Colonic mucosa (tissue), 4 donors: ENCODE data around the gene PEX26. TPM values are rescaled to one million over a fixed set of nuclear protein-coding genes. Genes with fewer than 3 reads are reported as not detected.
"Not testable (repeated sequence)": the region's sequence is repeated elsewhere in the genome, so short reads cannot be mapped to it uniquely, and the experiment has no call there.

Experiments used
- DNase-seq: peaks from one replicate; pipeline ENCODE4 v3.0.0-alpha.2; 2020
- H3K27ac ChIP-seq: fragments of 200-600 bp; one replicate; pipeline ENCODE4 v1.8.0; 2021
- H3K27me3 ChIP-seq: fragments of 200-600 bp; one replicate; pipeline ENCODE4 v1.8.0; 2021
- H3K36me3 ChIP-seq: fragments of 200-600 bp; one replicate; pipeline ENCODE4 v1.8.0; 2021
- H3K4me1 ChIP-seq: fragments of 200-600 bp; one replicate; pipeline ENCODE4 v1.8.0; 2021; ENCODE audit warnings: mild to moderate bottlenecking
- H3K4me3 ChIP-seq: fragments of 200-600 bp; one replicate; pipeline ENCODE4 v1.8.0; 2021
- H3K9ac ChIP-seq, 2 donors: one replicate each; pipeline ENCODE4 v1.7.0; 2013; ENCODE audit warnings: control low read depth in 2 of 2, low read depth in 2 of 2, low read length in 2 of 2
- H3K9me3 ChIP-seq: fragments of 200-600 bp; one replicate; pipeline ENCODE4 v1.8.0; 2021
- CTCF ChIP-seq: fragments of 200-600 bp; IDR thresholded peaks from one replicate; pipeline ENCODE4 v1.8.0; 2022; ENCODE audit warnings: antibody characterized with exemption, mild to moderate bottlenecking
- intact Hi-C: fragments of 100-400 bp; cut with DNase I; formaldehyde crosslinking; loops from one replicate; pipeline ENCODE4 v1.14.1; 2022
- total RNA-seq, 2 donors: library from RNA; stranded (reverse); fragmentation: NEBNext Ultra II Directional in 1 of 2; extraction: Animal tissue kit (Norgen Biotek cat#: 25700) in 1 of 2; gene quantifications; one replicate each; pipeline ENCODE4 v1.2.1, GENCODE V29; 2021
- donor health status: healthy.
- donor health status: DM: no; HTN: no; CAD: no.
- donor health status: DM: no; HTN: no; CAD: no.

The PEX26 gene
- total RNA-seq, 2 donors from 2014 or later = 86.7 to 128 TPM

DNA sequence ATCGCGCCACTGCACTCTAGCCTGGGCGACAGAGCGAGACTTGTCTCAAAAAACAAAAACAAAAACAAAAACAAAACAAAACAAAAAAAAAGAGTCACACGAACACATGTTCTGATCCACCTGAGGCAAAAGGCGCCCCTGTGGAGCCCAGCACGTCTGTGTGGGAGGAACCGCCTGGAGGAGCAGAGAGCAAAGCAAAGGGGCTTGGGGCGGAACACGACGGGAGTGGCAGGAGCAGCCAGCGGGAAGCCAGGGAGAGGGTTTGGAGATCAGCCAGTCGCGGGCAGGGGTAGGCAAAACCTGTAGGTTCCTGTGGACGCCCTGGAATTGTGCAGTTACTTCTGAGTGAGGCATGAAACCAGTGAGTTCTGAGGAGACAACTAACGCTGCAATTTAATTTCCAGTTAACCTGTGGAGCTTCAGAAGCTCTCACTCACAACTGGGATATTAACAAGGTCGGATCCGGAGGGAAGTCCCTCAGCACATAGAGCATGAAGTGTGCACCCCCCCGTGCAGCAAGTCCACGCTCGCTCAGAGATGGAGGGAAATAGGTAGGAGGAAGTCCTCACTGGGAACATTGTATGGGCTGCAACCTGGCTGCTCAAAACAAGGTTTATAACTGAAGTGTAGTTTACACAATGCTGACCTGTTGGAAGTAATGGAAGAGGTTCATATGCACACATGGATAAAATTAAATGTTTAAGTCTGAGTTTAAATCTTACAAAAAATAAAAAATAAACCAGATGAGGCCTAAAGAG is 59.0 kb downstream of the PEX26 start:
- Histone ChIP-seq H3K27me3 (no peaks in the 10 kb centered on the region), H3K27ac (no peak overlapping the region), H3K4me3 (no peak overlapping the region), H3K4me1 (no peaks in the 10 kb centered on the region), H3K36me3 (no peaks in the 10 kb centered on the region), H3K9ac (no peak overlapping the region), H3K9me3 (no peaks in the 10 kb centered on the region)
- TF ChIP-seq CTCF = no peak
- no peak for DNase-seq
- intact Hi-C loops = no loop called here

- H3K4me3 ChIP-seq, H3K27ac ChIP-seq, H3K27me3 ChIP-seq, H3K9ac ChIP-seq, DNase-seq, H3K4me1 ChIP-seq, H3K9me3 ChIP-seq, H3K36me3 ChIP-seq, intact Hi-C loops: not testable (repeated sequence)
Observed at GRCh38 chr22:18141004-18141403, 63.2 kb downstream of the PEX26 start.

DNA sequence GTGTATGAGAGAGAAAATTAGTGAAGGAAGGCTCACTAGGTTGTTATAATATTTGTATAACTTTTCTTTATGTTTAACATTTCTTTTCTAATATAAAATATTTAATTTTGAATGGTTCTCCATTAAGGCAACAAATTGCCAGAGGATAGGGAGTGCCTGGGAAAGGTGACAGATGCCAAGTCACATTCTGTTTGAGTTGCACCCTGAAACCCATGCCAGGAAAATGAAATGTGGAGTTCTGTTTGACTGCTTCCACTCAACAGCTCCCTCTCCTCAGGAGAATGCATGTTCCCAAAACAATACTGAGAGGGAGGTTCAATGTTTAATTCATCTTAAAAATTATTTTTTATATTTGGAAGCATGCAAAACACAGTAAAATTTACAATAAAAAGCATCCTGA is 66.3 kb downstream of the PEX26 start:
- Histone ChIP-seq H3K4me3 (no peak overlapping the region), H3K9me3 (no peaks in the 10 kb centered on the region), H3K4me1 (no peaks in the 10 kb centered on the region), H3K36me3 (no peaks in the 10 kb centered on the region), H3K27me3 (no peaks in the 10 kb centered on the region), H3K9ac (no peak overlapping the region), H3K27ac (no peak overlapping the region)
- no peak for DNase-seq
- intact Hi-C loops = no loop called here
- no peak for TF ChIP-seq CTCF

DNA sequence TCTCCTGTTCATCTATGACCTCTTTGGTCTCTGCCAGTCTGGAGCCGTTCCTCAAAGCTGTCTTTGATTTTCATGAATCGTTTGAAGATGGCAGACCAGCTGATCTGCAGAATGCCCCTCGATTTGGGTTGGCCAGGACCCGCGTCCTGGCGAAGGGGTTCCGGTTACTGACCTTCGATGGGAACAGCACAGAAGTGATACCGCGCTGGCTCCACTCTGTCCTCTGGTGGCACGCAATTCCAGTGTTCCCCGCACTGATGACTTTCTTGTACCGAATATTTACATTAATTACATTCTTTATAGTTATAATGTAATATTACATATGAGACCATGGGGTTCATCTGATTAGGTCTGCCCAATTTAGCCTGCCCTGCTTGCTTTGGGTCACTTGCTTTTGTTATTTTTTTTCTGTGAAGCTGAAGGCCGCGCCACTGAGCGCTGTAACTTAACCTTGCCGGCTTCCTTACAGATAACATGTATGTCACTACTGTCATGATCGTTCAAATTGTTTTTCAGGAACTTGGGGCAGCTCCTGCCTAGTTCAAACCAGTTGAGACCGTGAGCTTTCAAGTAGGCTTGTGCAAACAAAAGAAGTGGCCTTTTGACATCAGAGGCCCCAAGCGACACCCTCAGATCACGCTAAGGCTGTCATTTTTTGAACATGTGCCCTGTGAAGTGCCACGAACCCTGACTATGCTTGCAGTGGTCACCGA is 68.0 kb downstream of the PEX26 start:
- Histone ChIP-seq H3K27ac (no peak overlapping the region), H3K4me3 (no peak overlapping the region), H3K4me1 (peaks cover 5% of the 10 kb centered on the region), H3K9ac (no peak overlapping the region), H3K9me3 (no peaks in the 10 kb centered on the region), H3K27me3 (no peaks in the 10 kb centered on the region), H3K36me3 (no peaks in the 10 kb centered on the region)
- intact Hi-C loops = loop anchor here (5.0 kb wide), 1 partner anchor 69 kb away; the partner anchor contains the start of gene PEX26
- no peak for TF ChIP-seq CTCF
- DNase-seq = no peak

GRCh38 chr22:18146389-18146753 is 68.6 kb downstream of the PEX26 start:
- no peak for TF ChIP-seq CTCF
- Histone ChIP-seq H3K27ac (no peak overlapping the region), H3K4me3 (no peak overlapping the region), H3K9ac (no peak overlapping the region), H3K9me3 (no peaks in the 10 kb centered on the region), H3K4me1 (peaks cover 7% of the 10 kb centered on the region), H3K27me3 (no peaks in the 10 kb centered on the region), H3K36me3 (no peaks in the 10 kb centered on the region)
- DNase-seq = no peak
- intact Hi-C loops = loop anchor here (5.0 kb wide), 1 partner anchor 69 kb away; the partner anchor contains the start of gene PEX26

GRCh38 chr22:18147791-18148190 is 70.0 kb downstream of the PEX26 start:
- intact Hi-C loops = loop anchor here (5.0 kb wide), 1 partner anchor 70 kb away; the partner anchor contains the start of gene PEX26
- no peak overlapping the region for H3K4me3 ChIP-seq
- no peak for DNase-seq
- TF ChIP-seq CTCF = no peak
- H3K27me3 ChIP-seq = no peaks in the 10 kb centered on the region
- peaks cover 7% of the 10 kb centered on the region for H3K4me1 ChIP-seq
- H3K27ac ChIP-seq = no peak overlapping the region
- no peaks in the 10 kb centered on the region for H3K36me3 ChIP-seq
- H3K9me3 ChIP-seq = no peaks in the 10 kb centered on the region
- H3K9ac ChIP-seq = no peak overlapping the region
